NCI-H1436 (cell line): ENCODE results near the gene ADORA1.

Experiments used
- DNase-seq: peaks from one replicate; lab custom pipeline; 2025; lab: John Stamatoyannopoulos, UW

Gene ADORA1

GRCh38 chr1:203213126-203213525 lies 85.6 kb downstream of the ADORA1 start:
- no peak for DNase-seq

- DNase-seq, result no peak
These were observed 87.3 kb downstream of the ADORA1 start for GRCh38 chr1:203214871-203215270.

GRCh38 chr1:203215573-203215972 lies 88.0 kb downstream of the ADORA1 start:
- DNase-seq, result no peak

GRCh38 chr1:203216274-203217138 lies 89.0 kb downstream of the ADORA1 start:
- peak; percentile 81 for DNase-seq
